DMS 273 (cell line): ENCODE data around the gene MCF2L.

Experiments
- DNase-seq: peaks from one replicate; lab custom pipeline; 2025; ENCODE audit not compliant: unreplicated experiment; lab: John Stamatoyannopoulos, UW

MCF2L gene

DNA sequence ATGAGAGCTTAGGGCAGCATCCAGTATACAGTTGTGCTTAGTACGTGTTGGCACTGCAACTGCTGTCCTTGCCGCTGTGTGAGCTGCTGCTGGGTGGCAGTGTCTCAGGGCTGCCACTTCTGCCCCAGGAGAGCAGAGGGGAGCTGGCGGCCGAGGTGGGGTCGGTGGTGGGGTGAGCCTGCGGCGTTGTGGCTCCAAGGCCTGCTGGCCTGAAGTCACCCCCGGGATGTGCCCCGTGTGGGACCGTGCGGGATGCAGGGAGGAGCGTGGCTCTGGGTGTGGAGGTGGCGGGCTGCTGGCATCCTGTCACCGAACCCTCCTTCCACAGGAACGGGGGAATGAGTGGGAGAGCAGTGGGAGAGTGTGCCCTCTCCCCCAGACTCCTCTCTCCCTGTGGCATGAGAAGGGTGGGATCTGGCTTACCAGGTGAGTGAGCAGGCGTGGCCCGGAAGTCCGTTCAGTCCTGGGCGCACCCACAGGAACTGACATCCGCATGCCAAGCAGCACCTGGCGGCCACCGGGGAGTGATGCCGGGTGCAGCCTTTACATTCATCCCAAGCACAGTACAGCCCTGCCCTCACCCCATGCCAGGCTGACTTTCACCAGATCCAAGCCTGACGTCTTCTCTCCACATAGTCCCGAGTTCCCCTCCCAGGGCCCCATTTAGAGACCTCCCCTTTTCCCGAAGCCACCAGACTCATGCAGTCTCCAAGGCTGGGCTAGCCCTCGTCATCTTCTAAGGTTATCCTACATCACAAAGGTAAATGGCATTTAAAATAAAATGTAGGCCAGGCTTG lies 26.6 kb downstream of the MCF2L start:
- DNase-seq = no peak

- no peak for DNase-seq
Measured at GRCh38 chr13:112996671-112997091, 27.7 kb downstream of the MCF2L start.

- DNase-seq = no peak
Measured at GRCh38 chr13:112997188-112998130, 28.4 kb downstream of the MCF2L start.

DNA sequence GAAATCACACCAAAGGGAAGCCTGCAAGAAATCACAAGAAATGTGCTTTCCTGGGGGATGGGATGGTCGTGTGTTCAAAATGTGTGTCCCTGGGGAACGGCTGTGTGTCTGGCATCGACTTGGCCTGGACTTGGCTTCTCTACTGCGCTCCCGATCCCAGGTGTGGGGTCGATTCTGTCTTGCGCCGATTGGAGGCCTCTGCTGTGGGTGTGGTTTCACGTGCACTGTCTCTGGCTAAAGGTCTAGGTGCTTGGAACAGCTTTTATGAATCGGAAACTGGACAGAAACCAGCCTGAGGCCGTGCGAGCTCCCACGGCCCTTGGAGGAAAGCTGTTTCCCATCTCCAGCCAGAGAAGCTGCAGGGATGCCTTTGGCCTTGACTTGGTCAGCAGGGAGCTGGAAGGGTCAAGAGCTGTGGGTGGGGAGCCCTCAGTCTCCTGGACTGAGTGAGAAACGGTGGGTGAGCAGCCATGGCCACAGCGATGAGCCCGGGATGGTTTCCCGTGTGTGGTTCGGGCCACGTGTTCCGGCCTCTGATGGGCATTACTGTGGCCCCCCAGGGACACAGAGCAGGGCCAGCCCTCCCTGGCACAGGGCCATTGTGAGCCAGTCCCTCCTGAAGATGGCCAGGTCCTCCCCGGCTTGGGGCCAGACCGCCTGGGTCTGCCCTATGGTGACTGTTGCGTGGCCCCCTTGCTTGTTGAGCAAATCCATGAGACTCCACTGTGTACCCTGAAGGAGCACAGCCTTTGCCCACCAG lies 29.7 kb downstream of the MCF2L start:
- DNase-seq = no peak

DNA sequence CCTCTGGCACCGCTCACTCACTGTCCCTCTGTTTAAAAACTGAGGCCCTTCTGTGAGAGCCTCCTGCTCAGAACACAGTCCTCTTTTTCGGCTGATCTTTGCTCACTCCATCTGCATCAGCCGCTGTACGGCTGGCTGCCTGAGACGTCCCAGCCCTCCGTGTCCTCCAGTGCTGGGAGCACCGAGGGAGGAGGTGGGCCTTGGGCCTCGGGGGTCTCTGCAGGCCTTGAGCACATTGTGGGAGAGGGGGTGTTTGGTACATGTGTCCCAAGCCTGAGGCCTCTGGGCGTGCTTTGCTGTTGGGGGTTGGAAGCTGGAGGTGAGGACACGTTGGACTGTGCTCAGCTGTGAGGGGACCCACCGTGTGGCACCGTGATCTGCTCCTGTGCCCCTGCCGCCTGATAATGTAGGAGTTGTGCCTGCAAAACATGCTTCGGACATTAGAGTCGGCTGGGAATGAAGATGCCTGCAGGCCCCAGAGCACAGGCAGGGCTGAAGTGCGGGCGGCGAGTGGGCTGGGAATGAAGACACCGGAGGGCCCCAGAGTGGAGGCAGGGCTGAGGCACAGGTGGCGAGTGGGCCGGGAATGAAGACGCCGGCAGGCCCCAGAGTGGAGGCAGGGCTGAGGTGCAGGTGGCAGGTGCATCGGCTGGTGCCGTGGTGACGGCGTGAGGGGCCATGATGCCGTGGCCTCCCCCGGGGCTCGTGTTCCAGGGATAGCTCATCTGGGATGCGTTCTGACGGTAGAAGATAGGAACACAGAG lies 30.6 kb downstream of the MCF2L start:
- no peak for DNase-seq

DNA sequence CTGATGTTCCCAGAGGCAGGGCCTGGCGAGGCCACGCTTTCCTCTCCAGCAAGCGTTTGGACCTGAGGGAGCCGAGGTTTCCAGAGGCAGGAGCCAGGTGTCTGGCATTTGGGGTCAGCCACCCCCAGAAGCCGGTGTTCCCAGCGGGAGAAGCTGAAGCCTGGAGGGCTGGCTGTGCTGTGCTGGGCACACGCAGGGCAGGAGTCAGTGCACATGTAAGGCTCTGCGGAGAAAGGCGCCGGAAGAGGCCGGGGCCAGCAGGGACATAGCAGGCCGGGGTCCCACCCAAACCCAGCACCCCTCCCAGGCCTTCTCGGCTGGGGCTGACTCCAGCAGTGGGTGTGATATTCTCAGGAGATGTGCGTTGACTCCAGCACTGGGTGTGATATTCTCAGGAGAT lies 31.6 kb downstream of the MCF2L start:
- no peak for DNase-seq

- DNase-seq = peak; percentile 49
Measured at GRCh38 chr13:113001241-113002140, 32.5 kb downstream of the MCF2L start.

- peak; percentile 29 for DNase-seq
Measured at GRCh38 chr13:113002206-113002912, 33.3 kb downstream of the MCF2L start.

DNA sequence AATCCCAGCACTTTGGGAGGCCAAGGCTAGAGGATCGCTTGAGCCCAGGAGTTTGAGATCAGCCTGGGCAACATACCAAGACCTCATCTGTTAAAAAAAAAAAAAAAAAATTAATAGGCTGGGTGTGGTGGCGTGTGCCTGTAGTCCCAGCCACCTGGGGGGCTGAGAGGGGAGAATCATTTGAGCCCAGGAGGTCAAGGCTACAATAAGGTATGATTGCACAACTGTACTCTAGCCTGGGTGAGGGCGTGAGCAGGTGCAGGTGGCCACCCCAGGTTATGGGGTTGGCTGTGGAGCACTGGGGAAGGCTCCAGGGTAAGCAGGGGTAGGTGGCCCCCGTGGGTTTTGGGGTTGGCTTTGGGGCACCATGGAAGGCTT lies 33.9 kb downstream of the MCF2L start:
- DNase-seq = no peak

GRCh38 chr13:113004126-113004525 lies 35.1 kb downstream of the MCF2L start:
- no peak for DNase-seq

- no peak for DNase-seq
Measured at GRCh38 chr13:113005076-113005865, 36.3 kb downstream of the MCF2L start.

GRCh38 chr13:113005997-113006396 lies 37.0 kb downstream of the MCF2L start:
- no peak for DNase-seq

- DNase-seq = no peak
Measured at GRCh38 chr13:113006660-113007059, 37.6 kb downstream of the MCF2L start.

DNA sequence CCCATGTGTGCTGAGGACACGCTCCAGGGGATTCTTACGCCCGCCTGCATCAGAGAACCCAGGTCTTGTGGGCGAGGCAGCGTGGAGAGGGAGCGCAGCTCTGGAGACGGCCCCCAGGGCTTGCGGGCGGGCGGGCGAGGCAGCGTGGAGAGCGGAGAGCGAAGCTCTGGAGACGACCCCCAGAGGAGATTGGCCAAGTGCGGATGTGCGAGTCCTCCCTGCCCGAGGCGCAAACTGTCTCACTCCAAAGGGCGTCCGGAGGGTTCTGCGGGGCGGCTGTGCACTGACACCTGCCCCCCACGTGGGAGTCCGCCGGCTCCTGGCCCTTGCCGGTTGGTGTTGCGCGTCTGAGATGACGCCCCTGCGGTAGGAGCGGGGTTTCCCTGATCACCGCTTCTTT lies 39.8 kb downstream of the MCF2L start:
- no peak for DNase-seq

- no peak for DNase-seq
Measured at GRCh38 chr13:113009743-113010509, 40.9 kb downstream of the MCF2L start.

DNA sequence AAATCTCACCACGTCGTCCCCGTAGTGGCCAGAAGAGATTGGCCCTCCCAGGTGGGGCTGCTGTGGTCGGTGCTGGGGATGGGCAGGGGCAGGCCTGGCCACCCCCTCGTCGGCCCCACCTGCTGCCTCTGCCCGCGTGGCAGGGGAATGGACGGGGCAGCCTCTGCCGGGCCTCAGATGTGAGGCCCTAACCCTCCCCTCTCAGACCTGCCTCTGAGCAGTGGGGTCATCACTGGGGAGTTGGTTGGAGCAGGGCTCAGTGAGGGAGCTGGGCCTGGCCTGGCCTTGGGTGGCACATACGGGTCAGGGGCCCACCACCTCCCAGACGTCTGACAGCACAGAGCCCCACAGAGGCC lies 41.5 kb downstream of the MCF2L start:
- no peak for DNase-seq

DNA sequence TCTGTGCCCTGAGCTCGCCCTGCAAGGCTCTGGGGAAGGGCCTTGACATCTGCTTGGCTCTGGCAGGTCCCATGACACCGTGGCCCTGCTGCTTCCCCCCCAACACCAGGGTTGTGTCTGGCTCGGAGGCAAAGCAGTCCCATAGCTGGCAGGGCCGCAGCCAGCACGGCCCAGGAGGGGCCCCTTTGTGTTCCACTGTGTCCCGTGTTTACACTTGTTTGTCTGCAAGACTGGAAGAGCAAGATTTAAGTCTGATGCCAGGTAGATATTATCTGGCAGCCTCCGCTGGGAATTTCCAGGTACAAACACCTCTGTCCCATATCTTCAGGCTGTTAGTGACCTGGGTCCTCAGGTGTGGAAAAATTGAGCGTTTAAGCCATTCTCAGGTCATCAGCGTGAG lies 44.3 kb downstream of the MCF2L start:
- DNase-seq = no peak
